ENCODE measurements around the gene HOXC11. TPM values are rescaled to one million over a fixed set of nuclear protein-coding genes. Genes with fewer than 3 reads are reported as not detected.

HOXC11 gene
- polyA plus RNA-seq, 1 experiment = not detected

- ChIA-PET CTCF (no interaction called here), POLR2A (no interaction called here)
- no peak overlapping the region for H3K27ac ChIP-seq (ENCODE audit: low read depth, low read length)
- no peak for DNase-seq (ENCODE audit: low read depth, low spot score)
- H3K4me3 ChIP-seq (ENCODE audit: low read depth, low read length) = no peak overlapping the region
- H3K27me3 ChIP-seq (ENCODE audit: control insufficient read depth, insufficient read depth, low read length) = peaks cover 93% of the 10 kb centered on the region
- TF ChIP-seq CTCF (IDR thresholded peaks at IDR 0.05; ENCODE audit: low read depth, low read length) = no peak
- H3K9me3 ChIP-seq (ENCODE audit: control insufficient read depth, insufficient read depth, low read length) = peaks cover 15% of the 10 kb centered on the region; the same call in 1 of the 2 replicates
Observed at GRCh38 chr12:53939141-53940108, 33.5 kb upstream of the HOXC11 start.

DNA sequence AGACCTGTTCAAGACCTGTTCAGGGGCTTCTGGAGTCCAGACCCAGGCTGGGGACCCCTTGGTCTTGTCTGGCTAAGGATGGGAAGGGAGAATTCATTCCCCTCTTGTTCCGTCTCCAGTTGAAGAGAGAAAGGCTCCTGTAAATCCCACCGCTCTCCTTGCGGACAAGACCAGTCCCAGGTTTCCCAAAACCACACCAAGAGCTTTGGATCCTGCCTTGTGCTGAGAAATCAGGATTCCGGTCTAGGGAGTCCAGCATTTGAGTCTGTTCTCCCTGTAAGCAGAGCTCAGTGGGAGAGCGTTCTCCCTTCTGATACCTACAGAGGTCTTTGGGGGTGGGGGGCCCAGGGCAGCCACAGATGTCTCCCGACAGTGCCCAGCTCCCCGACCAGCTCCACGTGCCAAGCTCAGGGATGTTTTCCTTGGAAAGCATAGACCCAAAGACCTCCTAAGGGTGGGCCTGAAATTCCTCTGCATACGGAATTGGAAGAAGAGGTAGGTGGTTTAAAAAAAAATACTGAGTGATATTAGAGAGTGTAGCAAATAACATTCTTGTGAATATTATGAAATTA lies 32.4 kb upstream of the HOXC11 start:
- H3K27ac ChIP-seq (ENCODE audit: low read depth, low read length) = no peak overlapping the region
- TF ChIP-seq CTCF (IDR thresholded peaks at IDR 0.05; ENCODE audit: low read depth, low read length) = no peak
- H3K9me3 ChIP-seq (ENCODE audit: control insufficient read depth, insufficient read depth, low read length) = peaks cover 15% of the 10 kb centered on the region; the same call in 1 of the 2 replicates
- POLR2A ChIA-PET = no interaction called here
- DNase-seq (ENCODE audit: low read depth, low spot score) = no peak
- H3K27me3 ChIP-seq (ENCODE audit: control insufficient read depth, insufficient read depth, low read length) = peaks cover 93% of the 10 kb centered on the region
- H3K4me3 ChIP-seq (ENCODE audit: low read depth, low read length) = no peak overlapping the region
- CTCF ChIA-PET = no interaction called here

DNA sequence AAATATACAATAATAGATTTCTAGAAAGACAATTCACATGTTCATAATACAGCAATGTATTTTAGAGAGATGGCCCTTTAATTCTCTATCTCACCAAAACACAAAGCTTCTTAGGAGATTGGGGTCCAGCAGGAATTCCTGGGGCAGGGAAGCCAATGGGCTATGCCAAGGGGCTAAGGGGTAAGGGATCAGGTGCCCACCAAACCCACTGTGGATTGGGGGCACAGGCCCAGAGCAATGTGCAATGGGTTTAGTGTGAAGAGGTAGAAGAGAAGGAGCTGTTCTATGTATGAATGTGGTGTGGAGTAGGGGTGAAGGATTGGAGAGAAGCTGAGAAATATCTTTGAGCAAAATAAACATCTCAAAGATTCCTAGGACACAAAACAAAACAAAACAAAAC lies 31.7 kb upstream of the HOXC11 start:
- H3K9me3 ChIP-seq (ENCODE audit: control insufficient read depth, insufficient read depth, low read length) = peaks cover 15% of the 10 kb centered on the region; the same call in 1 of the 2 replicates
- H3K4me3 ChIP-seq (ENCODE audit: low read depth, low read length) = no peak overlapping the region
- H3K27ac ChIP-seq (ENCODE audit: low read depth, low read length) = no peak overlapping the region
- H3K27me3 ChIP-seq (ENCODE audit: control insufficient read depth, insufficient read depth, low read length) = peaks cover 92% of the 10 kb centered on the region
- no peak for TF ChIP-seq CTCF (IDR thresholded peaks at IDR 0.05; ENCODE audit: low read depth, low read length)
- POLR2A ChIA-PET = no interaction called here
- no peak for DNase-seq (ENCODE audit: low read depth, low spot score)
- CTCF ChIA-PET = no interaction called here

GRCh38 chr12:53941750-53942149 lies 31.2 kb upstream of the HOXC11 start:
- CTCF ChIA-PET = no interaction called here

More at GRCh38 chr12:53941750-53942149, 31.2 kb upstream of the HOXC11 start:
- Histone ChIP-seq H3K4me3 (ENCODE audit: low read depth, low read length) (no peak overlapping the region), H3K27ac (ENCODE audit: low read depth, low read length) (no peak overlapping the region), H3K9me3 (ENCODE audit: control insufficient read depth, insufficient read depth, low read length) (peaks cover 15% of the 10 kb centered on the region; the same call in 1 of the 2 replicates), H3K27me3 (ENCODE audit: control insufficient read depth, insufficient read depth, low read length) (peaks cover 90% of the 10 kb centered on the region)
- TF ChIP-seq CTCF (IDR thresholded peaks at IDR 0.05; ENCODE audit: low read depth, low read length) = no peak
- POLR2A ChIA-PET = no interaction called here
- DNase-seq (ENCODE audit: low read depth, low spot score) = no peak
